Measurements from ENCODE around the gene PVRIG.
A peak's percentile ranks its signal among the peaks of the same experiment; 100 is the strongest.
"Not testable (repeated sequence)": the region's sequence is repeated elsewhere in the genome, so short reads cannot be mapped to it uniquely, and the experiment has no call there.

PVRIG gene

GRCh38 chr7:100195901-100196322 lies 23.8 kb upstream of the PVRIG start:
- not testable (repeated sequence) for DNase-seq

- no peak for DNase-seq
These were observed 21.5 kb upstream of the PVRIG start for GRCh38 chr7:100198266-100198665.

GRCh38 chr7:100200693-100201092 lies 19.1 kb upstream of the PVRIG start:
- DNase-seq, result no peak

GRCh38 chr7:100204454-100204853 lies 15.3 kb upstream of the PVRIG start:
- DNase-seq, result no peak

- peak in 4 of 6 experiments; percentile 13 to 32 (median 24) for DNase-seq
These were observed 10.8 kb upstream of the PVRIG start for GRCh38 chr7:100208911-100209408.

GRCh38 chr7:100209493-100209892 lies 10.3 kb upstream of the PVRIG start:
- no peak for DNase-seq

- no peak for DNase-seq
These were observed 8.9 kb upstream of the PVRIG start for GRCh38 chr7:100210805-100211204.

GRCh38 chr7:100211342-100211780 lies 8.4 kb upstream of the PVRIG start:
- peak in 4 of 6 experiments; percentile 31 to 52 (median 42) for DNase-seq

GRCh38 chr7:100212631-100213286 lies 7.0 kb upstream of the PVRIG start:
- no peak for DNase-seq

- no peak for DNase-seq
These were observed 6.1 kb upstream of the PVRIG start for GRCh38 chr7:100213672-100214071.

- peak in 3 of 6 experiments; percentile 4 to 21 (median 21) for DNase-seq
These were observed 5.4 kb upstream of the PVRIG start for GRCh38 chr7:100214356-100214755.

- DNase-seq, result no peak
These were observed 3.9 kb upstream of the PVRIG start for GRCh38 chr7:100215895-100216294.

- peak; percentile 41 to 80 (median 64) for DNase-seq
These were observed 1.8 kb upstream of the PVRIG start for GRCh38 chr7:100217934-100218333.

GRCh38 chr7:100219271-100219737 lies 445 bp upstream of the PVRIG start:
- DNase-seq, result peak in 2 of 6 experiments; percentile 6 to 44

- DNase-seq, result peak in 2 of 6 experiments; percentile 8 to 52
These were observed 959 bp downstream of the PVRIG start for GRCh38 chr7:100220586-100221230.

- DNase-seq, result peak; percentile 56 to 89 (median 76)
These were observed 1.5 kb downstream of the PVRIG start for GRCh38 chr7:100221231-100221718.

GRCh38 chr7:100221767-100222444 lies 2.2 kb downstream of the PVRIG start:
- peak in 1 of 6 experiments; percentile 36 for DNase-seq

- DNase-seq, result no peak
These were observed 2.8 kb downstream of the PVRIG start for GRCh38 chr7:100222445-100223132.

- DNase-seq, result not testable (repeated sequence)
These were observed 3.7 kb downstream of the PVRIG start for GRCh38 chr7:100223376-100223927.

GRCh38 chr7:100224891-100225290 lies 5.1 kb downstream of the PVRIG start:
- not testable (repeated sequence) for DNase-seq

GRCh38 chr7:100234660-100235317 lies 15.0 kb downstream of the PVRIG start:
- DNase-seq, result not testable (repeated sequence)

GRCh38 chr7:100239975-100240374 lies 20.2 kb downstream of the PVRIG start:
- DNase-seq, result not testable (repeated sequence)
